GM21737 (cell line): ENCODE results near the gene AFAP1.

Experiments
- ATAC-seq: cut with Tn5 transposase; IDR thresholded peaks from one replicate; pipeline ENCODE4 v1.9.1; 2021; ENCODE audit warnings: mild to moderate bottlenecking, moderate library complexity; ENCODE audit not compliant: unreplicated experiment

The AFAP1 gene

DNA sequence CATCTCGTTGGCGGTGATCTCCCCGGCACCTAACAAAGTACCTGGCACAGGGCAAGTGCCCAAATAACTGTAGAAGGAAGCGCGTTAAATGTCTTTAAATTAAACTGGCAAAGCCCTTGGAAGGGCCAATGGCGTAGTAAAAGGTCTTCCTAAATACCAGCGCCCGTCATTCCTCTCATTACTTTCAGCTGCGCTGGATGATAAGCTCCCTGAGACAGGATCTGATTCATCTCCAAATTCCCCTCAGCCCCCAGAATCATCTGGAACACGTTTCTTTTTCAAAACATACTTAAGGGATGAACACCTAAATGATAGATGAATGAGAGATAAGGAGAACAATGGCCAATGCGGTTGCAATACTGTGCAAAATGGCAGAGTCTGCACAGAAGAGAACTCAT lies 95.1 kb downstream of the AFAP1 start:
- ATAC-seq, result no peak

DNA sequence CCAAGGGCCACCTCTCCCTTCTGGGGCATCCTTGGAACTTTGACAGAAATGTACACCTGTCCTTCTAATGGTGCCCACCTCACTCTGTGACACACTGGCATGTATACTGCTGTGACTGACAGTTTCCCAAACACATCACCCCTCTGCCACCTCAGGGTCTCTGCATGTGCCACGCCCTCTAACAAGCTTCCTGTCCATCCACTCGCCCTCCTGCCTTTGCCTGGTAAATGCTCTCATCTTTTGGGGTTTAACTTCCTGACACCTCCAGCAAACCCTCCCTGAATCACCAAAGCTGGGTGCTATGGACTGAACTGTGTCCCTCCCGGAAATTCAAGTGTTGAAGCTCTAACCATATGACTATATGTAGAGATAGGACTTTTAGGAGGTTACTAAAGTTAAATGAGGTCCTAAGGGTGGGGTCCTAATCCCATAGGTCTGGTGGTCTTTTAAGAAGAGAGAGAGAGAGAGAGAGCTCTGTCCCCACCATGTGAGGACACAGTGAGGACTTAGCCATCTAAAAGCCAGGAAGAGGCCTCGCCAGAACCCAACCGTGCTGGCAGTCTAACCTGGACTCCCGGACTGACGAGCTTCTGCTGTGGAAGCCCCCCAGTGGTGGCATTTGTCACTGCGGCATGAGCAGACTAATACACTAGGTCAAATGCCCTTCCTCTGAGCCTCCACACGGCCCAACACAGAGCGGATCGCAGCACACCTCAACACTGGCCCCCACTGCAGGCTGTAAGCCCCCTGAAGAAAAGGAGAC lies 95.6 kb downstream of the AFAP1 start:
- no peak for ATAC-seq

DNA sequence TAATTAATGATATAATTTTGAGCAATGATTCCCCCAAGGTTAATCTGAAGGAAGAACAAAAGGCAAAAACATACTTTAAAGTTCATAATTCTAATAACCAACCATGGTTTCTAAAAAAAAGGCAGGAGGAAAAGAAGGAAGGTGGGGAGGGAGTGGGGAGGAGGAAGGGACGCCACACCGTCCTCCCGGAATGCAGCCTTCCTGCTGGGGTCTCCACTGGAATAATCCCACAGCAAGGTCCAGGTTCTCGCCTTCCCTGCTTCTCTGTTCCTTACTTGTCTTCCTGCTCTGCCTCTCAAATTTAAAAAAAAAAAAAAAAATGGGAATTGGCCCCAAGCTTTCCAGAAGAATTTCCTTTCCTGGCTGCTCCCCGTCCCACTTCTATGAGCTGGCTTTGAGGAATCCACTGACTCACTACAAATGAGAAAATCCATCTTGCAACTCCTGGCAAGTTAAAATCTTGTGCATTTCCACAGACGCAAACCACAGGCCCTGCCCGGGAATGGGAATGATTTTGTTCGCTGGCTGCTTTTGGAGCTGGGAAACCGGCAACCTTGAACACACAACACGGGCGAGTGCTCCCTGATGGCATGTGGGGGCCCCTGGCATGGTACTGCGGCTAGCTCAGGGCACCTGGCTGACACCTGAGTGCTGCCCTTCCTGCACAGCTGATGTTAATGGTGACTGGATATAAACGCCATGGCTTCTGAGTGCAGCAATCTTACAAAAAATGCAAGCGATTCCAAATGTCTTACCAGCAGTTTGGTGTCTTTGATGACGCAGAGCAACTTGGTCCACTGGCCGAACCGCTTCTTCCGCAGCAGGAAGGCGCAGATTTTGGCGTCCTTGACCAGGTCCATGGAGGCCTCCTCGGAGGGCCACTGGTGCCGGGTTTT lies 97.0 kb downstream of the AFAP1 start:
- no peak for ATAC-seq

- ATAC-seq, result no peak
These were observed 97.8 kb downstream of the AFAP1 start for GRCh38 chr4:7841894-7842293.

GRCh38 chr4:7841071-7841470 lies 98.6 kb downstream of the AFAP1 start:
- ATAC-seq, result no peak

- no peak for ATAC-seq
These were observed 99.8 kb downstream of the AFAP1 start for GRCh38 chr4:7839856-7840255.

DNA sequence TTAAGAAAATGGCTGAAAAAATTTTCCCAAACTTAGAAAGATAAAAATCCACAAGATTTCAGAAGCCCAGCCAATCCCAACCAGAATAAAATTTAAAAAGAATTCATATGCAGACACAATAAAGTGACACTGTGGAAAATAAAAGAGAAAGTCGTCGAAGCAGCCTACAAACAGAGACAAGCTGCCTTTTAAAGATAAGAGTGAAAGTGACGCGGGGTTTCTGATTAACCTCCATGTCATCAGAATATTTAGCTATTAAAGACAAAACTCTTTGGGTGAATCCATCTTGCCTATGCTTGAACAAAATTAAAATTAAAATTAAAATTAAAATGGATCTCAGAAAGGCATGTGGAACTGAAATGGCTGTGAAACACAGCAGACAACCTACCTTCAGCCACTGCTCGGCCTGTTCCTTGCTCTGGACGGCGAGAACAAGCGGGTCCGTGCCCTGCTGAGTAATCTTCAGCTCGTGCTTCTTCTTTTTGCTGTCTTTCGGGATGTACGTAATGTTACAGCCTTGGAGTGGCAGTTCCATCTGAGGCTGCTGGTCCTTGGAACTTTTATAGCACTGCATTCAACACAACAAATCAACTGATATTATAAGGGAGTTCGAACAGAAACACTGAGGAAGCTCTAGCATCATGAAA lies 101.4 kb downstream of the AFAP1 start:
- no peak for ATAC-seq

- no peak for ATAC-seq
These were observed 102.0 kb downstream of the AFAP1 start for GRCh38 chr4:7837597-7838135.

DNA sequence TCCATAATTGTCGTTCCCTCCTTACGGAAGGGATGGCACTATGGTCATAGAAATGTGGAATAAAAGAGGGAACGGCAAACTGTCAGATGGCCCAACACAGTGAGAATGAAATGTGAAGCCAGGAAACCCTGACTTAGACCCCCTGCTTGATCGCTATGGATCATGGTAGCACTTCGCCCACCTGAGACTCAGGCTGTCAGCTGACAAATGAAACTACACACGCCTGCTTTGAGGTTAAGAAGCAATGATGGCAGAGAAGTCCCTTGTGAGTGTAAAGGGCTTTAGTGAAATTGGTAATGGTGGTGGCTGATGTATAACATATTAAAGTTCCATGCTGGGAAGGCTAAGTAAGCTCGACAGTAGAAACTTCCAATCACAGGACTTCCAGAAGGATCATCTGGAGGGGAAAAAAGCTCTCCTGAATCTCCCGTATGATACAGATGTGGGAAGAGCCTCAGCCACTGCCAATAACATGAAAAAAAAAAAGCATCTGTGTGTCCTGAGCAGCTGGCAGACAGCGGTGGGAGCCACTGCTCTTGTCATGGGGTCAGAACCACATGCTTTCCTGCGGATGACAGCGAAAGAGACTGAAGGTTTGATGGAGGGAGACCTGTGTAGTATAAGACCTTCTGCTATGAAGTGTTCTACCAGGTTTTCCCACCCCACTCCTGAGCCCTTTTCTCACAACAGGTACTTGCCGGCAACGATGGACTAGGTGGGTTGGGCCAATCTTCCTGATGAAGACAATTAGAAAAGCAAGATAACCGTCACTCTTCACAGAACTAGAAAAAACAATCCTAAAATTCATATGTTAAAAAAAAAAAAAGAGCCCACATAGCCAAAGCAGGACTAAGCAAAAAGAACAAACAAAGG lies 107.6 kb downstream of the AFAP1 start:
- no peak for ATAC-seq

DNA sequence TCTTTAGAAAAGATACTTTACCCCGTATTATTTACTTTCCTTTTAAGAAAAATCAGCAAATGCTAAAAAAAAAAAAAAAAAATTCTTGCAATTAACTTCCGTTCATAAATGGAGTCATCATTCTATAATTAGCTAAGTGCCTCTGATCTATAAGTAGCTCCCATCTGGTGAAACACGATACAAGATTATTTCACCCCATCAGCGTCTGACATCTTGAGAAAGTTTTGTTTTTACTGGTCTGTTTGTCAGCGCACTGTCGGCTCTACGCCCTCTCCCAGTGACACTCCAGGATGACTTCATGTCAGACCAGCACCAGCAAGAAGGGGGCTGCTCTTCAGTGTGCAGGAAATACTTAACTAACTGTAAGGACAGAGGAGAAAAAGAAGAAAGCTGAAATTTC lies 108.3 kb downstream of the AFAP1 start:
- ATAC-seq, result no peak

DNA sequence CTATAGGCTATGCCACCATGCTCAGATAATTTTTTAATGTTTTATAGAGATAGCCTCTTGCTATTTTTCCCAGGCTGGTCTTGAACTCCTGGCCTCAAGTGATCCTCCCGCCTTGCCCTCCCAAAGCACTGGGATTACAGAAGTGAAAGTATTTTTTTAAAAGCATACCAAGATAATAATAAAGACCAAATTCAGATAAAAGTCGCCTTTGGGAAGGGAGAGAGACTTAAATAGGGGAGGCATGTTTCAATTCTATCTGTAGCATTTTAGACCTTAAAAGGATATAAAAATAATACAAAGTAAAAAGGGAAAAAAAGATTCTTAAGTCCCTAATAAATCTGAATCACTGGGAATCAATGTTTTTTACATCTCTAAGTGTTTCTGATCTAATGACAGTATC lies 108.9 kb downstream of the AFAP1 start:
- no peak for ATAC-seq

DNA sequence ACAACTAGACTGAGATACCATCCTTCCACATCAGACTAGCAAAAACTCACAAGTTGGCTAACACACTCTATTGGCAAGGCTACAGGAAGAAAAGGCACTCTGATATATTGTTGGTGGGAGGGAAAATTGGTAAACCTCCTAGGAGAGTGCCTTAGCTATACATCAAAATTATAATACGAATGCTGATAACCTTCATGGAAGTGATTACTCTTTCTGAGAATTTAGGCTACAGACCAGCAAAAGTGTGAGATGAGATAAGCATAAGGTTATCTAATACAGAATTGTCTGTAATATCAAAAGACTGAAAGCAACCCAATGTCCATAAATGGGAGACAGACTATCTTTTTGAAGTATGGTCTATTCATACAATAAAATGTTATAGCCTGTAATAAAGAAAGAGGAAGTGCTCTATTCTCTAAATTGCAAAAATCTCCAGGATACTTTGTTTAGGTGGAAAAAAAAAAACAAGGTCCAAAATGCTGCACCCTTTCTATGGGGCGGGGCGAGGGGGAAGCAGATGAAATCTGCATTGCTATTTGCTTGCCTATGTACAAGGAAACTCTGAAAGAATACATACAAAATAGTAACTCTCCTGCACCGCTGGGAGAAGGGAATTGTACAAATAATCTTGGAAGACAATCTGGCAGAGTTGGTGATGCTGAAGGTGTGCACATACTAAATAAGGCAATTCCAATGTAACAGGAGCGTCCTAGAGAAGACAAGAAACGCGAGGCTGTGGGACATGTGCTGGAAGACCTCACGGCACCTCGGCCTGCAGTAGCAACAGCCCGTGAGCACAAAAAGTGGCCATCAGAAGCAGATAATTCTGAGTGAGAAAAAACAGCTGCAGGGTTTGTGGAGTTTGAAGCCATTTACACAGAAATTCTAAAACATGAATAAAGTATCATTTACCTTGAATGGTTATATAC lies 109.7 kb downstream of the AFAP1 start:
- no peak for ATAC-seq

DNA sequence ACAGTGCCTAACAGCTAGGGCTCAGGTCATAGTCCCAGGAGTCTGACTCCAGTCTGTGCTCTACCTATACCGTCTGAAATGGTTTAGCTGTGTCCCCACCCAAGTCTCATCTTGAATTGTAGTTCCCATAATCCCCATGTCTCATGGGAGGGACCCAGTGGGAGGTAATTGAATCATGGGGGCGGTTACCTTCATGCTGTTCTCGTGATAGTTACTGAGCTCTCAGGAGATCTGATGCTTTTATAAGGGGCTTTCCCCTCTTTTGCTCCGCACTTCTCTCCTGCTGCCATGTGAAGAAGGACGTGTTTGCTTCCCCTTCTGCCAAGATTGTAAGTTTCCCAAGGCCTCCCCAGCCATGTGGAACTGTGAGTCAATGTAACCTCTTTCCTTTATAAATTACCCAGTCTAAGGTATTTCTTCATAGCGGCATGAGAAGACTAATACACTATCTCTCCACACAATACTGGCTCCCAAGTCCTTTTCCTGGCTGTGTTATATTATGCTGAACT lies 110.8 kb downstream of the AFAP1 start:
- ATAC-seq, result no peak

- ATAC-seq, result no peak
These were observed 111.5 kb downstream of the AFAP1 start for GRCh38 chr4:7828011-7828720.

DNA sequence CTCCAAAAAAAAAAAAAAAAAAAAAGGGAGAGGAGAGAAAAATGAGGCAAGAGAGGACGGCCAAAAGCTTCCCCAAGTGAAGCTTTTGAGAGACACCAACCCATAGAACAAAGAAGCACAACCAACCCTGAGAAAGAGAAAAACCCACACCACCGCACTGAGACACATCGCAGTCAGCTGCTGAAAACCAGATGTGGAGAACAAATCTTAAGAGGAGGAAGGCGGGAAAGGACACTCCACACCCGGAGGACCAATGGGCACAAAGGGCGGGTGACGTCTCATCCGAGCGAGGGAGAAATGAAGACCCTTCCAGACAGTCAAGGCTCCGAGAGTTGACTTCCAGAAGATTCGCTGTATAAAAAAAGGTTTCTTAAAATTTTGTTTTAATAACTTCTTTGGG lies 112.1 kb downstream of the AFAP1 start:
- no peak for ATAC-seq

DNA sequence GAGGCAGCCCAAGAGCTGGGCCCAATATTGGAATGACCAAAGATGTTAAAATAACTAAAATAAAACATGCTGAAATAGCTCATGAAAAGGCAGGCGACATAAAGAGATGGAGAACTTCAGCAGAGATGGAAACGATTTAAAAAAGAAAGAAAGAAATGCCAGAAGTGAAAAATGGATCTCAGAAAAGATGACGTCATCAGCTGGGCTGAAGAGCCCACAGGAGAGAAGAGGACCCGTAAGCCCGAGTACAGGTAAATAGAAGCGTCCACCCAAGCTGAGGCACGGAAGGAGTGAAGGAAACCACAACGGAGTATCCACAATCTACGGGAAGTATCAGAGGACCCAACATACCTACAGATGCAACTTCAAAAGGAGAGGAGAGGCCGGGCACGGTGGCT lies 112.8 kb downstream of the AFAP1 start:
- no peak for ATAC-seq

DNA sequence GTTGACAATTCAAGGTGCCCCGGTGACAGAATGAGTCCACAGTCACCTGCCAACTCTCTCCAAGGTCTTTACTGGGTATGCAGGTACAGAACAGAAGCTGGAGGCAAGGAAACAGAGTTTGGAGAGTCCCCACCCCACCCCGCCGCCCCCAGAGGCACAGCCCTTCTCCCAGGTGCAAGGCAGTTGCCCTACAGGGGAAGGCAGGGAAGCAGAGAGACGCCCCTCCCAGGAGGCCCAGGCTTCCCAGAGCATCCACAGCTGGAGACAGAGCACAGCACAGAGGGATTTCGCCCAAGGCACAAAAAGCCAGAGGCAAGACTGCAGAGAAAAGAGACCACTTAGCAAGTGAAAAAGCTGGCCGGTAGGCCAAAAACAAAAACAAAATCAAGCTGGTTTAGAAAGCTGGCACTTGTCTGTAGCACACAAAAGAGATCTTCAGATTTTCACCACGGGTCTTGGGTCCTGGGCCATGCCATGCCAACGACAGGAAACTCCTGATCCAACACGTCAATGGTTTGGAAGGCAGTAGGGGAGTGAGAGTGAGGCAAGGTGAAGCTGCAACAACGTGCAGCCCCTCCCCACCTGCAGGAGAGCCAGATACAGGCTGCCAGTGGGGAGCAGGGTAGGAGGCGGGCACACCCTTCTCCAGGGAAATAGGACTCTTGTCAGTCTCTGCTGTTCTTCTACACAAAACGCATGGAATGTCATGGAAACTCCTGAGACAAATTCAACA lies 113.3 kb downstream of the AFAP1 start:
- ATAC-seq, result no peak

- ATAC-seq, result no peak
These were observed 115.4 kb downstream of the AFAP1 start for GRCh38 chr4:7824218-7824617.
